ELF-1 (cell line): ENCODE data around the gene CFAP251.

ENCODE experiments used
- DNase-seq: peaks from one replicate; pipeline ENCODE4 v3.0.0-alpha.2; 2016; ENCODE audit warnings: low read depth, low spot score

CFAP251 gene

DNA sequence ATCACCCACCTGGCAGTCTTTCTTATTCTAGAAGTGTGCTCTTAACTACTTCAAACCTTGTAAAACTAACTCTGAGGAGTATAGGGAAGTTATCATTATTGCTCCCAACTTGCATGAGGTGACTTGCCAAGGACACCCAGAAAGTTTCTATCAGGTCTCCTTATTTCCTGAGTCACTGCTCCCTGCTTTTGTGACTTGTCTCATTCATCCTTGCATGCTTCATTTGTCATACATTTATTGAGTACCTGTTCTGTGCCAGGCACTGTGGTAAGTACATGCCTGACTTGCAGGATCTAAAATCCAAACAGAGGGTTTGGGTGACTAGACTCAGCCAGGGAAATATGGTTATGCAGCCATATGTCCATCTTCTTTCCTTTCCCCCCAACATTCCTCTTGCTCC, 25.5 kb downstream of the CFAP251 start:
- no peak for DNase-seq

DNA sequence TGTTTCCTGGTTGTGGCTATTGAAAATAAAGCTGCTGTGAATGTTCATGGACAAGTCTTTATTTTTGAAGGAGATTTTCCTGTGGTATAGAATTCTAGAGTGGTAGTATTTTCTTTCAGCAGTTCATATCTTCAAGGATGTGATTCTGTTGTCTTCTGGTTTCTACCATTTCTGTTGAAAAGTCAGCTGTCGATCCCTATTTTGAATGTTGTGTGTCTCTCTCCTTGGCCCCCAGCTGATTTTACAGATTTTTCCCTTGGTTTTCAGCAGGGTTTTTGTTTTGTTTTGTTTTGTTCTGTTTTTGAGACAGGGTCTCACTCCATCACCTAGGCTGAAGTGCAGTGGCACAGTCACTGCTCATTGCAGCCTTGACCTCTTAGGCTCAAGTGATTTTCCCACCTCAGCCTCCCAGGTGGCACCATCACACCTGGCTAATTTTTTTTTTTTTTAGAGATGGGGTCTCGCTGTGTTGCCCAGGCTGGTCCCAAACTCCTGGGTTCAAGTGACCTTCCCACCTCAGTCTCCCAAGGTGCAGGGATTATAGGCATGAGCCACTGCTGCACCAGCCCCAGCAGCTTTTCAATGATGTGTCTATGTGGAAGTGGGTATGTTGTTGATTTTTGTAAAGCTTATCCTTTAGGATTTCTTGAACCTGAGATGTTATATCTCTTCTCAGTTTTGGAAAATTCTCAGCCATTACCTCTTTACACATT, 28.1 kb downstream of the CFAP251 start:
- no peak for DNase-seq

GRCh38 chr12:121947981-121948380, 29.6 kb downstream of the CFAP251 start:
- DNase-seq: peak; percentile 31

- DNase-seq: no peak
These were observed 31.4 kb downstream of the CFAP251 start for GRCh38 chr12:121949648-121950397.

- DNase-seq: no peak
These were observed 34.8 kb downstream of the CFAP251 start for GRCh38 chr12:121953117-121953692.

- DNase-seq: no peak
These were observed 35.3 kb downstream of the CFAP251 start for GRCh38 chr12:121953695-121954094.

DNA sequence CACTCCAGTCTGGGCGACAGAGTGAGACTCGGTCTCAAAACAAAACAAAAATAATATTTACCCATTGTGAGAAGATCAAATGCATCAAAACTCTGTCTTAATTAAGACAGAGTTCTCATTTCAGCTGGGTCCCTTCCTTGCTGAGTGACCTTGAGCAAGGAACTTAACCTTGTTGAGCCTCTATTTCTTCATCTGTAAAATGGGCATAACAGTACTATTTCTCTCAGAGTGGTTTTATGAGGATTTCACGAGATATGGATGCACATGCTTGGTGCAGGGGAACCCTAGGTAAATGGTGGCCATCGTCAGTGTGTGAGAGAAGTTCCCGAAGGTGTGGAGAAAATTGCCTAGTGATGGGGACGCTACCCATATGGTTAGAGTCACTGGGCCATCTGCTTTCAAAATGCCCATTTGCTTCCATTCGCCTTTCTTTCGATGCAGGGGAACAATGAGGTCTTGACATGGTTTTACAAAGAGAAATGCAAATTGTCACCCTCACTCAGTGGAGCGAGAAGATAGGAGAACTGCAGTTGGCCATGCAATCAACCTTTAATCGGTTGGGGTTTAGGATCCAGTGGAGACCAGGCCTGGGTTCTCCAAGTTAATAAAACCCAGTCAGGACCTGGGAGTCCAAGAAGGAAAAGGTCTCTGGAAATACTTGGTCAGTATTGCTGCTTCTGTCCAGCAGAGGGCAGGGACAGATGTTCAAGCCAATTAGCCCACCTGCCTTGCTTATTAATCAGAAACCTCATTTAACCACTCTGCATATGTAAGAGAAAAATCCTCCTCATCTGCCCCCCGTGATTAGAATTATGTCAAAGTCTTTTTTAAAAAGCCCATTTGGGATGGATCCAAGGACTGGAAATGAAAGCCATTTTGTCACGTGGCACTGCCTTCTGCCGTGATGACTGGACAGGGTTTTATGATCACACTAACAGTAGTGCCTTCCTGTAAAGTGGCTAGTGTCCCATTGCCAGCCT, 37.2 kb downstream of the CFAP251 start:
- no peak for DNase-seq

- DNase-seq: no peak
These were observed 39.6 kb downstream of the CFAP251 start for GRCh38 chr12:121957861-121958515.

DNA sequence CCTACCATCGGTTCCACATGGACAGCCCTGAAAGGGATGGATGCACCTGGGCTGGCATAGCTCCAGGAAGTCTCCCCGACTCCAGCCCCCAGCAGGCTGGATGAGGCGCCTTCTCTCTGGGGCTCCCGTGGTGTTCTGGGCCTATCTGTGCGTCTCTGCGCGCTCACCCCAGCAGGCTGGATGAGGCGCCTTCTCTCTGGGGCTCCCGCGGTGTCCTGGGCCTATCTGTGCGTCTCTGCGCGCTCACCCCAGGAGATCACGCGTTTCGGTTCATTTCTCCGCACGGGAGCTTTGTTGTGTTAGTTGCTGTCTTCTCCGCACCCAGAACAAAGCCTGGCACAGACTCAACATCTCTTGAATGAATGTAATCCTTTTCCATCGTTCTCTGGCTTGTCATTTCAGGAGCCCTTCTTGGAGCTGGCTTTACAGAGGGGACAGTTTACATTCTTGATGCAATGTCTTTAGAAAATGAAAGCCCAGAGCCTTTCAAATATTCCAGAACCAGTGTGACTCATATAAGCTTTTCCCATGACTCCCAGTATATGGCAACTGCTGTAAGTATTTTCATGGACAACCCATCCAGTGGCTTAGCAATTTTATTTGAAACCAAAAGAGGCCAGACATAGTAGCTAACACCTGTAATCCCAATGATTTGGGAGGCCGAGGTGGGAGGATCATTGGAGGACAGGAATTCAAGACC, 40.3 kb downstream of the CFAP251 start:
- no peak for DNase-seq

DNA sequence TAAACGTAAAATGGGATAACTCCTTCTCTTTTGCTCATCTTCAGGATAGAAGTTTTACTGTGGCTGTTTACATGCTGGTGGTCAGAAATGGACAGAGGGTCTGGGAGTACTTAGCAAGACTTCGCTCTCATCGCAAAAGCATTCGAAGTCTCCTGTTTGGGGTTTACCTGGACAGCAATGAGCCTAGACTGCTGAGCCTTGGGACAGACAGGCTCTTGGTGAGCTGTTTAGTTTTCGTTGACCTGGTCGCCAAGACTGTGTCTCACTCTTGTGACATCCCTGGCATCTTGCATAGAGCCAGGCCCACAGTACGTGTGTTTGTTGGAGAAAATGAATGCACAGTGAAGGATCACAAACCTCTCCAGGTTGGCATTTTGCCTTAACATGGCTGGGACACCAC, 42.1 kb downstream of the CFAP251 start:
- DNase-seq: no peak

DNA sequence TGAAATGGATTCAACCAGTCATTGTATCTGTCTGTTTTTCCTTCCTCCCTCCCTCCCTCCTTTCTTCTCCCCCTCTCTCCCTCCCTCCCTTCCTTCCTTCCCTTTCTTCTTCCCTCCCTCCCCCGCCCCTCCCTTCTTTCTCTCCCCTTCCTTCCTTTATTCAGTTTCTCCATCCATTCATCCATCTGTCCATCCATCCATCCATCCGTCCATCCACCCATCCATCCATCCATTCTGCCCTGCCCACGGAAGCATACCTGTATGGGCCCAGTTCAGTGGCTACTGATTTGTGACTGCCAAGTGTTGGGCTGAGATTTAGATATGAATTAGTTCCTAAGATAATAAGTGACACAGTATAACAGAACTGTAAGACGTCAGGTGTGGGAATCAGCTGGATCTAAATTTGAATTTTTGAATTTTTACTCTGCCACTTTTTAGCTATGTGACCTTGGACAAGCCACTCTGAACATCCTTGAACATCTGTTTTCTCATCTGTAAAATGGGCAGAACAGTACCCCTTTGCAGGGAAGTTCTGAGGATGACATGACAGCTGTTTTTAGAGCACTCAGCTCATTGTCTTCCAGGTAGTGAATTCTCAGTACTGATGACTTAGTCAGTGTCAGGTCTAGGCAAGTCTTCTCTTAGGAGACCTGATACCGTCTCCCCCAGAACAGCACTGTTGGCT, 42.9 kb downstream of the CFAP251 start:
- no peak for DNase-seq

DNA sequence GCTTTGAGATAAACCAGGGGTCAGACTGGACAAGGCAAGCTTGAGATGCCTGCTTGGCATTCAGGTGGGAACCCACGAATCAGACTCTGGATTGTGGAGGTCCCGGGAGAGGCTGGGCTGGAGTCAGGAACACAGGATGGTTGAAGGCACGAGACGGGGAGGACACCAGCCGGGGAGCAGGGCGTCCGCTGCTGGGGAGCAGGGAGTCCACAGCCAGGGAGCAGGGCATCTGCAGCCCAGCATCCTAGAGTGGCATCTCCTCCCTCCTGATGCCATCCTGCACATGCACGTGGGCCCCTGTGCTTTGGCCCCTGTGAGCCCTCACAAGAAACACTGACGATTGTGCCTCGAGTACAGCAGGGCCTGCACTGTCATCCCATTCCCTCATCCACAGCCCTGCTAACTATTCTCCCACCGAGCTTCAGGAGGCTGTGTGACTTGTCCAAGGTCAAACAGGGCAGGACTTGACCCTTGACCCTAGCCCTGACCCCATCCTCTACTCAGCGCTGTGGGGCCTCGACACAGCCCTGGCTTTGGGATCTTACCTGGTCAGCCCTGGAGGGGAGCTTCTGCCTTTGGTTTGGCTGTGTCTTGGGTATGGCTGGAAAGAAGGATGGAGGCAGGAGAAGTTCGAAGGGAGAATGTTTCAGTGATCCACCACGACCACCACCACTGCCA, 45.1 kb downstream of the CFAP251 start:
- DNase-seq: no peak

DNA sequence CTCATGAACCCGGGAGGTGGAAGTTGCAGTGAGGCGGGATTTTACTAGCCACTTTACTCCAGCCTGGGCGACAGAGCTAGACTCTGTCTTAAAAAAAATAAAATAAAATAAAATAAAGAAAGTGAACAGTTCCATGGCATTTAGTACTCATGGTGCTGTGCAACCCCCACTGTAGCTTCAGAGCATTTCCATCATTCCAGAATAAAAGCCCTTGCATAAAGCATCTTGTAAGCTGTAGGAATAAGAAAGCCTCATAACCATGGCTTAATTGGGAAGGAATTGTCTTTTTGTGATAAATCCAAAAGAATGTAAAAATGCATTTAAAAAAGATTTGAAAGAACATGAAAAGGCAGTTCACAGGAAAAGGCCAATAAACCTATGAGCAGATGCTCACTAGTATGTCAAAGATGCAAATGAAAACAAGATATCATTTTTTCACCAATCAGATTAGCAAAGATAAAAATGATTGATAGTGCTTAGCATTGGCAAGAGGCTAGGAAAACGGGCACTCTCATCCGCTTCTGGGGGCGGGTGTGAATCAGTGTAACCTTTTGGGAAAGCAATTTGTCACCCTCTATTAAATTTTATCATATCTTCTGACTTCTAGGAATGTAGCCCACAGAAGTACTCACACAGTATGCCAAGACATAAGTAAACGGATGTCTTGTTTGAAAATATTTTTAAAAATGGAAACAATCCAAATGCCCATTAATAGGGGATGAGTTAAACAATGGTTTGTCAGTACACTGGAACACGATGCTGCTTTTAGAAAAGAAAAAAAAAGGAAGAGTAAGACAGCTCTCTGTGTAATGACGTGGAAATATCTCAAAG, 46.6 kb downstream of the CFAP251 start:
- DNase-seq: no peak

- no peak for DNase-seq
These were observed 48.6 kb downstream of the CFAP251 start for GRCh38 chr12:121966959-121967358.

- DNase-seq: no peak
These were observed 50.5 kb downstream of the CFAP251 start for GRCh38 chr12:121968876-121969275.

DNA sequence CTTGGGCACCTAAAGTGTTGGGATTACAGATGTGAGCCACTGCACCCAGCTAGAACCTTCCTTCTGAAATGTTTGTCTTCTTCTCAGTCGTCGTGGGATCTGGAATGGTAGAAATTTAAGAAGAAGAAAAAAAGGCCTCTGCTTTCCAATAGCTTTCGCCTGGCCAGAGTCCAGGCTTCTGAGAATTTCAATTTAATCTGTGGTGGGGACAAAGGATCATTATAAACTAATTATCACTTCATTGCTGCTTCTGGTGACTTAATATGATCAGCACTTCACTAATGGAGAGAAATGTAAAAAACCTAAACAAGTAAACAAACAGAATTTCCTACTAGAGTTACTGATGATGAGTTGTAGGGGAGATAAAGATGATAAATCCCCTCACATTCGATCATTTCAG, 51.3 kb downstream of the CFAP251 start:
- DNase-seq: no peak

DNA sequence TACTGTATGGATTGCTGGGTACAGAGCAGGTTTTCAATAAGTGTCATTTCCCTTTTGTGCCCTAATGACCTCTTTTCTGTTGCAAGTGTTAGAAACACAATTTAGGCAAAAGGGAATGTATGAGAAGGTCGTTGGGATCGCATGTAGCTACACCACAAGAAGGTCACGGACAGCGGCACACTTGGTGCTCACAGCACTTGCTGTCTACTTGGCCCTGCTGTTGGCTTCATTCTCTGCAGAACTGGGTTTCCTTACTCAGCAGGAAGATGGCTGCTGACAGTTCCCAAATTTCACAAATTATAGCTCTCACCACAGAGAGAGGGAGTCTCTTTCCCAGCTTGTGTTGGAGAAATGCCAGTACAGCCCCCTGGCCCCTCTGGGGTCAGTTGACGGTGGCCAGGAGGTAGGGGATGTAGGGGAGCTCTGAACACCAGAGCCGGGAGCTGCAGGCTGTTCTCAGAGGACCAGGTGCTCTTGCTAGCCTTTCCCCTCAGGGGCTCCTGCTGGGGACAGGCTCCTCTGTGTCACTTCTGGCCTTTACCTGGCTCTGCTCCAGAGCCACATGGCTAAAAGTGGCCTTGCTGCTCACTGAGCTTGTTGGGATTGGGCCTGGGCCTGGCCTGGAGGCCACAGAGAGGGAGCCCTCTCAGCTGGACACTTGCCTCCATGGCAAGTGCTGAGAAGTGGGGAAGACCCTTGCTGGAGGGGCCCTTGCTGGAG, 52.3 kb downstream of the CFAP251 start:
- DNase-seq: peak; percentile 26
